Measurements from ENCODE around the gene KCTD10.

The KCTD10 gene

GRCh38 chr12:109466821-109467220 is 10.3 kb downstream of the KCTD10 start:
- no peak for TF ChIP-seq CTCF (IDR thresholded peaks at IDR 0.05; ENCODE audit: low read depth, low read length)
- DNase-seq (ENCODE audit: low read depth) = no peak
- no peak overlapping the region for H3K4me3 ChIP-seq (ENCODE audit: low read depth, low read length)

GRCh38 chr12:109466305-109466704 is 10.8 kb downstream of the KCTD10 start:
- no peak for DNase-seq (ENCODE audit: low read depth)
- no peak overlapping the region for H3K4me3 ChIP-seq (ENCODE audit: low read depth, low read length)
- no peak for TF ChIP-seq CTCF (IDR thresholded peaks at IDR 0.05; ENCODE audit: low read depth, low read length)
- TF ChIP-seq MYC (IDR thresholded peaks at IDR 0.05; ENCODE audit: low read depth, low read length) = no peak
- no peak for TF ChIP-seq POLR2A (IDR thresholded peaks at IDR 0.05; ENCODE audit: extremely low read depth, insufficient read length)
- TF ChIP-seq MAX (IDR thresholded peaks at IDR 0.05; ENCODE audit: low read depth, low read length) = no peak

DNA sequence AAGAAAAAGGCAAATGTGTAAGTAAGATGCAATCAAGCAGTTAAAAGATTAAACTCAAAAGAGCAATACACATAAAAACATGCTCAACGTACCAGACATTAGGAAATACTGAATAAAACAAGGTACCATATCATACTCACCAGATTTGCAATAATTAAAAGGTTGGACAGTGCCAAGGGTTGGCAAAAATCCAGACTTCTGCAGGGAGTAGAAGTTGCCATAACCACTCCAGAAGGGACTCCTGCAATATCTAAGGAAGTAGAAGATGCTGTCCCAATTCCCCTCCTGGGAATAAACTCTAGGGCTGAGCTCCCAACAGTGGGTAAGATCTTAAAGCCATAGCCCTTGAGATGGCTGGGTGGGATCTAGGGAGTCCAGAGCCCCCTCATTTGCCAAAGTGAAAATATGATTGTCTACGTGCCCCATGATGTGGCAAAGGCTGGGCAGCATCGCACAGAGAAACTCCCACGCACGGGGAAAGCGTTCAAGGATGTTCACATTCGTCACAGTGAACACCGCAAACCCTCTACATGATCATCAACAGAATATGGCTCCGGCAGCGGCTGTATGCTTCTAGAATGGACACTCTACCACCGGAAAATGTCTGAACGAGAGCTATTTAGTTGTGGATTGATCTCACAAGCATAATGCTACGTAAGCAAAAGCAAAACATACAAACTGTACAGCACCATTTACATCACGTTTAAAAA is 12.3 kb downstream of the KCTD10 start:
- TF ChIP-seq MYC (IDR thresholded peaks at IDR 0.05; ENCODE audit: low read depth, low read length) = no peak
- no peak for TF ChIP-seq POLR2A (IDR thresholded peaks at IDR 0.05; ENCODE audit: extremely low read depth, insufficient read length)
- no peak for TF ChIP-seq MAX (IDR thresholded peaks at IDR 0.05; ENCODE audit: low read depth, low read length)
- no peak for TF ChIP-seq CTCF (IDR thresholded peaks at IDR 0.05; ENCODE audit: low read depth, low read length)
- H3K4me3 ChIP-seq (ENCODE audit: low read depth, low read length) = no peak overlapping the region

DNA sequence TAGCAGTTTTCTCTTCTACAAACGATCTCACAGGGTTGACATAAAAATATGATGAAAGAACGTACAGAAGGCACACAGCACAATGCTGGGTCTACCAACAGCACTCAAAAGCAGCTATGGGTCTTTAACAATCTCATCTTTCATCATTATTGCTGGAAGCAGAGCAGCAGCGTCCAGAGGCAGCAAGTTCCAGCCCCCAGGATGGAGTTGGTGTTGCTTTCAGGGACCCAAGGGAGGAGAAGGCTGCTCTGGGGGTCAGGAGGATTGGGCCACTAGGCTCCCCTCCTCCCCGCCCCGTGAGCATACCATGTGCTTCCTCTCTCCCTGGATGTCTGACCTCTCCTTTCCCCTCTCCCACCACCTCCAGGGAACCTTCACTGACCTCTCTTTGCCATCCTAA is 13.3 kb downstream of the KCTD10 start:
- no peak for DNase-seq (ENCODE audit: low read depth)

More for the DNA sequence above, 12.3 kb downstream of the KCTD10 start:
- DNase-seq (ENCODE audit: low read depth) = no peak

GRCh38 chr12:109462868-109463692 is 14.0 kb downstream of the KCTD10 start:
- DNase-seq (ENCODE audit: low read depth) = peak; percentile 26
- TF ChIP-seq CTCF (IDR thresholded peaks at IDR 0.05; ENCODE audit: low read depth, low read length) = no peak
- no peak for TF ChIP-seq POLR2A (IDR thresholded peaks at IDR 0.05; ENCODE audit: extremely low read depth, insufficient read length)
- TF ChIP-seq MYC (IDR thresholded peaks at IDR 0.05; ENCODE audit: low read depth, low read length) = no peak
- no peak for TF ChIP-seq MAX (IDR thresholded peaks at IDR 0.05; ENCODE audit: low read depth, low read length)
- no peak overlapping the region for H3K4me3 ChIP-seq (ENCODE audit: low read depth, low read length)

More for the DNA sequence above, 13.3 kb downstream of the KCTD10 start:
- no peak overlapping the region for H3K4me3 ChIP-seq (ENCODE audit: low read depth, low read length)
- TF ChIP-seq MAX (IDR thresholded peaks at IDR 0.05; ENCODE audit: low read depth, low read length) (no peak), MYC (IDR thresholded peaks at IDR 0.05; ENCODE audit: low read depth, low read length) (no peak), CTCF (IDR thresholded peaks at IDR 0.05; ENCODE audit: low read depth, low read length) (no peak)
